Bronchial epithelial cell (primary cell): Measurements from ENCODE around the gene KCNK1. TPM values are rescaled to one million over a fixed set of nuclear protein-coding genes. Genes with fewer than 3 reads are reported as not detected.
A peak's percentile ranks its signal among the peaks of the same experiment; 100 is the strongest.
"Not testable (repeated sequence)": the region's sequence is repeated elsewhere in the genome, so short reads cannot be mapped to it uniquely, and the experiment has no call there.

Experiments
- DNase-seq: peaks from one replicate; pipeline ENCODE4 v3.0.0-alpha.2; 2010; ENCODE audit warnings: low read depth
- FAIRE-seq: peaks from 2 replicates; lab custom pipeline; 2011; peaks lifted over from hg19 to GRCh38; lab: Jason Lieb, UNC
- H3K27me3 ChIP-seq: 2 replicates; pipeline ENCODE4 v1.5.1; 2011; ENCODE audit warnings: low read length; ENCODE audit not compliant: control insufficient read depth, insufficient read depth
- H3K36me3 ChIP-seq: 2 replicates; pipeline ENCODE4 v1.5.1; 2011; ENCODE audit warnings: low read length; ENCODE audit not compliant: control insufficient read depth, insufficient read depth
- H3K4me3 ChIP-seq: 2 replicates; pipeline ENCODE4 v1.5.1; 2011; ENCODE audit warnings: mild to moderate bottlenecking, low read depth, low read length, control low read depth
- total RNA-seq: library from RNA; depleted of rRNA; stranded (reverse); fragments of >200 nt; gene quantifications from 2 replicates; pipeline ENCODE4 v1.2.1, GENCODE V29; 2014
- TF ChIP-seq, protein P1 (sequence below): IDR thresholded peaks from 2 replicates; pipeline ENCODE4 v1.5.1; 2011; ENCODE audit warnings: mild to moderate bottlenecking, moderate library complexity, low read length, control low read depth, inconsistent platforms; ENCODE audit not compliant: insufficient read depth, severe bottlenecking

Gene KCNK1
- total RNA-seq, 1 donor from 2014 or later: 25.8 TPM

DNA sequence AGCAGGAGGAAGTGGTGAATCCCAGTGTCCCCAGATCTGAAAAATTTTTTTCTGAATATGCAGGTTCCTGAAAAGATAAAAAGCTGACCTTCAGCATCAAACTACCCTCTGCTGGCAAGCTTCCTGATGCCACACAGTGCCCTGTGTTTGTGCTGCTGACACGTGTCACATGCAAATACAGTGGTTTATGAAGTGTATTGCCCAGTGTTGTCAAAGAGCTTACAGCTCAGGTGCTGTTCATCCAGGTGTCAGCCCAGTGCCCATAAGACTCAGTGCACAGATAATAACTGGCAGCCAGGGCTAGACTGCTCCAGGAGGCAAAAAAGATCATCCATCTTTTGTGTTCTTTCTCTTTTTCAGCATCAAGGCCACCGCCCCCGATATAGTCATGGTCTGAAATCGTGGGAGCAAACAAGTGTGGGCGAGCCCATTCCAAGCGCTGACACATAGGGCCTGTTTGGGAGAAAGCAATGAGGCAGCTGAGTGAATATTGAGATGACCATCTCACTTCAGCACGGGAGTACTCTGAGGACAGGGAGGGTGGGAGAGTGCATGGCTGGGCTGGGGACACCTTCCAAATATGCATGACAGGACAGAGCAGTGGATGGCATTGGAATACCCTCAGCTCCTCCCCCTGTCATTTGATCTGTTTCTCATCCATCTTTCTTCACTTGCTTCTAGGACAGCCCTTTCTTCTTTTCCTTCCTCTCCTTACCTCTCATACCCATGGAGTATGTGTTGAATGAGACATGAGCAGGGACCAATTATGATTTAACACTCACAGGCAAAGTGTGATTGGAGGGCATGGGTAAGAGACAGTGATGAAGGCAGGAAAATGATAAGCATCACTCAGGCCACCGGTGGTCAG, 6.4 kb upstream of the KCNK1 start:
- no peaks in the 10 kb centered on the region for H3K36me3 ChIP-seq
- DNase-seq: peak; percentile 87
- no peak overlapping the region for H3K4me3 ChIP-seq
- FAIRE-seq: peak; percentile 82
- H3K27me3 ChIP-seq: no peaks in the 10 kb centered on the region
- TF ChIP-seq, protein P1, sequence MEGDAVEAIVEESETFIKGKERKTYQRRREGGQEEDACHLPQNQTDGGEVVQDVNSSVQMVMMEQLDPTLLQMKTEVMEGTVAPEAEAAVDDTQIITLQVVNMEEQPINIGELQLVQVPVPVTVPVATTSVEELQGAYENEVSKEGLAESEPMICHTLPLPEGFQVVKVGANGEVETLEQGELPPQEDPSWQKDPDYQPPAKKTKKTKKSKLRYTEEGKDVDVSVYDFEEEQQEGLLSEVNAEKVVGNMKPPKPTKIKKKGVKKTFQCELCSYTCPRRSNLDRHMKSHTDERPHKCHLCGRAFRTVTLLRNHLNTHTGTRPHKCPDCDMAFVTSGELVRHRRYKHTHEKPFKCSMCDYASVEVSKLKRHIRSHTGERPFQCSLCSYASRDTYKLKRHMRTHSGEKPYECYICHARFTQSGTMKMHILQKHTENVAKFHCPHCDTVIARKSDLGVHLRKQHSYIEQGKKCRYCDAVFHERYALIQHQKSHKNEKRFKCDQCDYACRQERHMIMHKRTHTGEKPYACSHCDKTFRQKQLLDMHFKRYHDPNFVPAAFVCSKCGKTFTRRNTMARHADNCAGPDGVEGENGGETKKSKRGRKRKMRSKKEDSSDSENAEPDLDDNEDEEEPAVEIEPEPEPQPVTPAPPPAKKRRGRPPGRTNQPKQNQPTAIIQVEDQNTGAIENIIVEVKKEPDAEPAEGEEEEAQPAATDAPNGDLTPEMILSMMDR: no peak

DNA sequence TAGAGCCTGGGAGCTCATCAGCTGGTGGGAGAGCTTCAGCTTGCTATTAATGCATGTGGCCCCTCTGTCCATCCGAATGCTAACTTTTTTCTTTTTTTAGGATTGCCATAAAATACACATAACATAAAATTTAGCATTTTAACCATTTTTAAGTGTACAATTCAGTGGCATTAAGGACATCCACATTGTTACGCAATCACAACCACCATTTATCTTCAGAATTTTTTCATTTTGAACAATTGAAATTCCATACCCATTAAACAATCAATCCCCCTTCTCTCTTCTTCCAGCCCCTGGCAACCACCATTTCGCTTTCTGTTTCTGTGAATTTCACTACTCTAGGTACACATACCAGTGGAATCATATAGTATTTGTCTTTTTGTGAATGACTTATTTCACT, 4.9 kb upstream of the KCNK1 start:
- FAIRE-seq (no peak), DNase-seq (no peak)
- TF ChIP-seq, protein P1: no peak
- no peaks in the 10 kb centered on the region for H3K36me3 ChIP-seq
- H3K4me3 ChIP-seq: no peak overlapping the region
- H3K27me3 ChIP-seq: no peaks in the 10 kb centered on the region

DNA sequence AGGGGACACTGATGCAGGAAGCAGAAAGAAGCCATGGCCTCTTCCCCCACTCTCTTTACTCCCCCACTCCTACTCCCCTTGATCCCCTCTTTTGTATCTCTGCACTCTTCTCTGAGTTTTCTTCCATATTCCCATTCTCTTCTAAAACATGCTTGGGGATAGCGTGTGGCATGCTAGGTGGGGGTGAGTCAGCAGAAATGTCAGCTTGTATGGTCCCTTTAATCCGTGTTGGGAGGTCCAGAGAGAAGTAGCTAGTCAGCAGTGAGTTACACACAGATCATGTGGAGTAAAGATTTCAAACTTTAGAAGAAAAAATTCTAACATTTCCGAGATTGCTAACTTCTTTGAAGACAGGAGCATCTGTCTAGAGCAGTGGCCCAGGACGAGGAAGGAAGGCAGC, 4.0 kb upstream of the KCNK1 start:
- Histone ChIP-seq H3K27me3 (no peaks in the 10 kb centered on the region), H3K36me3 (no peaks in the 10 kb centered on the region), H3K4me3 (no peak overlapping the region)
- TF ChIP-seq, protein P1: no peak
- FAIRE-seq (no peak), DNase-seq (no peak)

DNA sequence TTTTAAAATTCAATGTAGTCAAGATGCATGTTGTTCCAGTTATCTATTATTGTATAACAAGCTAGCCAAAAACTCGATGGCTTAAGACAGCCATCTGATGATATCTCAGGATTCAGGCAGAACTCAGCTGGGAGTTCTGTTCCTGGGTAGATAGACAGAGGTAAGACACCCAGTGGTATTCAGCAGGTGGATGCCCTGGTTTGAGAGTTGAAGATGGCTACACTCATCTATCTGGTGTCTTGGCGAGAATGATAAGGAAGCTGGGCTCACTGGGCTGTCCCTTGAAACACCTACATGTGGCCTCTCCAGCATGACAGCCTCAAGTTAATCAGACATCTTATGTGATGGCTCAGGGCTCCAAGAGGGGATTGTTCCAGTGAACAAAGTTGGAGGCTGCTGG, 3.3 kb upstream of the KCNK1 start:
- TF ChIP-seq, protein P1: no peak
- no peaks in the 10 kb centered on the region for H3K27me3 ChIP-seq
- H3K4me3 ChIP-seq: no peak overlapping the region
- H3K36me3 ChIP-seq: no peaks in the 10 kb centered on the region
- DNase-seq (no peak), FAIRE-seq (no peak)

DNA sequence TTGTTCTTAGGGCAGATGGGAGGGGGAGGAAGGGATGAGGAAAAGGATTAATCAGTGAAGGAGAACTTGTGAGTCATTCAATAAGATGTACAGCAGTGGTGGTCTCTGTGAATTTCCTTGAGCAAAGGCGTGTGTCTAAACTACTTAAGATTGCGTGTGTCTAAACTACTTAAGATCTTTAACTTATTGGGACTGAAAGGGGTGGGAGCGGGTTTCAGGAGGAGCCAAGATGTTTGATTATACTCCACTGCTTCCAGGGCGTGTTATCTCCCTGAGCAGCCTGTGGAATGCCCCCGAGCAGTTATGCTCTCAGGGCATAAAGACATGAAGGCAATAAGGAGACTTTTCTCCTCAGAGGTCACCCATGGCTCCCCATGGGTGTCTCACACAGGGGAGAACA, 2.5 kb upstream of the KCNK1 start:
- H3K27me3 ChIP-seq, FAIRE-seq, DNase-seq, H3K4me3 ChIP-seq, H3K36me3 ChIP-seq: not testable (repeated sequence)

DNA sequence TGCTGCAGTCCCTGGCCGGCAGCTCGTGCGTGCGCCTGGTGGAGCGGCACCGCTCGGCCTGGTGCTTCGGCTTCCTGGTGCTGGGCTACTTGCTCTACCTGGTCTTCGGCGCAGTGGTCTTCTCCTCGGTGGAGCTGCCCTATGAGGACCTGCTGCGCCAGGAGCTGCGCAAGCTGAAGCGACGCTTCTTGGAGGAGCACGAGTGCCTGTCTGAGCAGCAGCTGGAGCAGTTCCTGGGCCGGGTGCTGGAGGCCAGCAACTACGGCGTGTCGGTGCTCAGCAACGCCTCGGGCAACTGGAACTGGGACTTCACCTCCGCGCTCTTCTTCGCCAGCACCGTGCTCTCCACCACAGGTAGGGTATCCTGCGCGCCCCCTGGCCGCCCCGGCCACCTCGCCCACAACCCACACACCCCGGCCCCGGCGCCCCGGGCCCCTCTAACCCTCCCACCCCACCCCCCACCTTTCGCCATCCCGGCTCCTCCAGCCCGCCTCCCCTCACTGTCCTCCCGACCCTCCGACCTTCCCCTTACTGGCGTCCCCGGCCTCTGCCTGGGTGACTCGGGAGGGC, 352 bp downstream of the KCNK1 start:
- Histone ChIP-seq H3K4me3 (peak overlapping the region; percentile 61), H3K27me3 (no peaks in the 10 kb centered on the region), H3K36me3 (peaks cover 1% of the 10 kb centered on the region)
- FAIRE-seq (no peak), DNase-seq (peak; percentile 46)
- TF ChIP-seq, protein P1: no peak
